Liver (tissue), 3 donors: ENCODE results near the gene EIPR1.

Experiments used
- CTCF ChIP-seq: fragments of 150-350 bp; IDR thresholded peaks from 2 replicates; pipeline ENCODE4 v1.5.1; 2017; ENCODE audit warnings: improper control_type of control experiment, low read depth, low read length; ENCODE audit not compliant: missing input control
- SP1 ChIP-seq: IDR thresholded peaks from 2 replicates; pipeline ENCODE4 v1.6.1; 2018; ENCODE audit warnings: antibody characterized with exemption, mild to moderate bottlenecking
- donor health status: healthy.
- donor health status: healthy.

DNA sequence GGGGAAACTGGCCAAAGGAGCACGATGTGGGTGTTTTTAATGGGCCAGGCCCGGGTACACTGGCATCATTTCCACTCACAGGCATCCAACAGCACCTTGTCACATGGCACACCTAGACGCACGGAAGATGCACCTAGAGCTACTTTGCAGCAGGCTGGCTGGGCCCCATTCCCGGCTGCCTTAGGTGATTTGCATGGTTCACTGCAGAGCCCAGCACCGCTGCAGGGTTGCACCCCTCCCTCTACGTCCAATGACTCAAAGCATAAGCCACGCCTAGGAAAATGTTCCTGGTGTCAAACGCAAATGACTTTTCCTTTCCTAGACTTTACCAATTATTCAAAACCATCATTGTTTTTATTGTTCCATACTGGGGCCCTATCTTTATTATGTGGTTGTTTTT is 222.9 kb downstream of the EIPR1 start:
- TF ChIP-seq SP1 = no peak
- TF ChIP-seq CTCF = no peak
